ENCODE measurements around the gene KCNQ1.

Gene KCNQ1

DNA sequence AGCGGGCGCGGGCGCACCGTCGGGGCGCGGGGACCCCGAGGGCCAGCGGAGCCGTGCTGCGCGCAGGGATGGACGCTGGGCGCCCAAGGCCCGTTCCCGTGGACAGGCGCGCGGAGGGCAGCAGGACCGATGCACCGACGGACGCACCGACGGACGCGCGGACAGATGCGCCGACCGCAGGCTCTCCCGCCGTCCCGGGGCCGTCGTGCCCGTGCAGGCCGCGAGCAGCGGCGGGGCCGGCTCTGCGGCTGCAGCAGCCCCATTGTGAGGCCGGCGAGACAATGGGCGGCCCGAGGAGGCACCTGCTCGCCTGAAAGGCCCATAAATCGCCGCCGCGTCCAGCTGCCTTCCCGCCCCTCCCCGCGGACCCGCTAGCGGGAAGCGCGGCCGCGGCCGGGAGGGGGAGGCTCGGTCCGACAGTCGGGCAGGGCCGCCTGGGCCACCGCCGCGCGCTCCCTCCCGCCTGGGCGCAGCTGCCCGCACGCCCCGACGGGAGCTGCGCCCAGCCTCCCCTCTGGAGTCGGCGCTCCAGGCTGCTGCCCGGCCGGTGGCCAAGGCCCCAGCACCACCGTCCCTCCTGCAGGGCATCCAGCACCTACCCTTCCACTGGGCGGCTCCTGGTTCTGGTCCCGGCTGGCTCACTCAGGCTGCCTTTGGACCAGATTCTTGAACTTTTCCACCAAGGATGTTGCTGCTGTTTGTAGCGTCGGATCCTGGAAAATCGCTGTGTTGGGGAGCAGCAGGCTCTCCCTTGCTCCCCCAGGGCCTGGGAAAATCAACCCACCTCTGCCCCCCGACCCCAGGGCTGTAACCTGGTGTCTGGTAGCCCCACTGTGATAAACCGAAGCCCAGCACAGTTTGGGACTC is 425.0 kb downstream of the KCNQ1 start:
- DNase-seq (ENCODE audit: insufficient read length, low spot score) (no peak), FAIRE-seq (no peak)
- TF ChIP-seq PAX5 (IDR thresholded peaks at IDR 0.05; ENCODE audit: insufficient read depth, low read length, severe bottlenecking) (no peak), POLR2A (IDR thresholded peaks at IDR 0.05; ENCODE audit: low read depth, low read length) (no peak), TAF1 (IDR thresholded peaks at IDR 0.05; ENCODE audit: low read depth, low read length) (no peak), POU2F2 (IDR thresholded peaks at IDR 0.05; ENCODE audit: low read depth, low read length) (no peak), SPI1 (IDR thresholded peaks at IDR 0.05; ENCODE audit: low read depth, low read length) (no peak), POLR2AphosphoS5 (IDR thresholded peaks at IDR 0.05; ENCODE audit: low read depth, low read length) (no peak)

DNA sequence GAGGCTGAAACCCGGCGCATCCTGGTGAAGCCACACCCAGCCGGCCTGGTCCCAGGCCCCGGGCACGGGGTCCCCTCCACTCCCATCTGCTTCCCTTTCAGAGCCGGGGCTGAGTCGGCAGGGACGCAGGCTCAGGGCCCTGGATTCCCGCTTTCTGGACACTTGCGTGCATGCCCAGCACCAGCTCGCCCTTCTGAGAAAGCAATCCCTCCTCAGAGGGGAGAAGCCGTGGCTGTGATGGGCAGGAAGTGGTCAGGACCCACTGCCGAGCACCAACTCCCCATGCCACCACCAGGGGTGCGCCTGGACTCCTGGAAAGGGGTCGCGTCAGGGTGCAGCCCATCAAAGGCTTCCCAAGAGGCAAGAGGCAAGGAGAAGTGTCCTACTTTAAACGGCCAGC is 425.7 kb downstream of the KCNQ1 start:
- no peak for DNase-seq (ENCODE audit: insufficient read length, low spot score)
- no peak for TF ChIP-seq TAF1 (IDR thresholded peaks at IDR 0.05; ENCODE audit: low read depth, low read length)
- no peak for TF ChIP-seq POU2F2 (IDR thresholded peaks at IDR 0.05; ENCODE audit: low read depth, low read length)
- TF ChIP-seq POLR2AphosphoS5 (IDR thresholded peaks at IDR 0.05; ENCODE audit: low read depth, low read length) = no peak
- no peak for TF ChIP-seq PAX5 (IDR thresholded peaks at IDR 0.05; ENCODE audit: insufficient read depth, low read length, severe bottlenecking)
- no peak for TF ChIP-seq POLR2A (IDR thresholded peaks at IDR 0.05; ENCODE audit: low read depth, low read length)
- TF ChIP-seq SPI1 (IDR thresholded peaks at IDR 0.05; ENCODE audit: low read depth, low read length) = no peak

DNA sequence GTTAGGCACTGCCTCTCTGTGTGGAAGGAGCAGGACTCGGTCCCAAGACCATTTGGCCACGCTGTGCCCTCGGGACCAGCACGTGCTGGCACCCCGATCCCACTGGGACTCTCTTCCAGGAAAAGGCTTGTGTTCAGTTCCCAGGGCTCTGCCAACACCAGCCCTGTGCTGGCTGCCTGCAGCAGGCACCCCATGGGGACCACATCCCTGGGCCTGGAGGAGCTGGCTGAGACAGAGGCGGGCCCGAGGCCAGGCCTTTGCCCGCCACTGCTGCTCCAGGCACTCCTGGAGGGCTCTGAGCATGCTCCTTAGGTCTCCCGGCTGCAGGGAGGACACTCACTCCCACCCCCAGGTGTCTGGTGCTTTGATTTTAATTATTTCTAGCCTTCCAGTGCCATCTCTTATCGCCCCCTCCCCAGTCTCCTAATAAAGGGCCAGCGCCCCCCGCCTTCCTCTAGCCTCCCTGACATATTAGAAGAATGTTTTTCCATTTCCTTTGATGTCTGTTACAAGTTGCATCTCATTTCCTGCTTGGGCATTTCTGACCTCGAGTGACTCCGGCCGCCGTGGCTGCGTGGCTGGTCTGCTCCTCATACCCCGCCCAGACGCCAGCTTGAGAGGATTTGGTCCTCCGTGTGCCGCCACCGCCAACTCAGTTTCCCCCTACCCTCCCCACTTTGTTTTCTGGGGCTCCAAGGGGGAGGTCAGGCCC is 426.3 kb downstream of the KCNQ1 start:
- TF ChIP-seq POLR2AphosphoS5 (IDR thresholded peaks at IDR 0.05; ENCODE audit: low read depth, low read length) (no peak), PAX5 (IDR thresholded peaks at IDR 0.05; ENCODE audit: insufficient read depth, low read length, severe bottlenecking) (no peak), POLR2A (IDR thresholded peaks at IDR 0.05; ENCODE audit: low read depth, low read length) (no peak)
- FAIRE-seq (no peak), DNase-seq (ENCODE audit: insufficient read length, low spot score) (no peak)

More for the DNA sequence above, 425.7 kb downstream of the KCNQ1 start:
- FAIRE-seq = no peak

DNA sequence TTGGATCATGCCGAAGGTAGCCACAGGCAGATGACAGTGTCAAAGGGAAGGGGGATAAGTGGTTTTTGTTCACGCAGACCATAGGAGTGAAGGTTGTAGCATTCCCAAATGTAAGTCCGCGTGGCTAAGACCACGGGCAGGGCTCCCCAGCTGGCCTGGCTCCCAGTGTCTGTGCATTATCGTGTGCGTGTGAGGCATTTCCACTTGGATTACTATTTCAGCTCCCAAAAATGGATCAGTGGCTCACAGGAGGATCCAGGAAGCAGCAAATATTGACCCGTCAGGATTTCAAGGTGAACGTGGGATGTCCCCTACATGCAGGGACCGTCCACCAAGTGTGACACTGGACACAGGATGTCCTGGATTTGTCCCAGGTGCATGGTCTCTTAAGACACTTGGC is 430.2 kb downstream of the KCNQ1 start:
- TF ChIP-seq SPI1 (IDR thresholded peaks at IDR 0.05; ENCODE audit: low read depth, low read length) (no peak), TAF1 (IDR thresholded peaks at IDR 0.05; ENCODE audit: low read depth, low read length) (no peak), POU2F2 (IDR thresholded peaks at IDR 0.05; ENCODE audit: low read depth, low read length) (no peak), PAX5 (IDR thresholded peaks at IDR 0.05; ENCODE audit: insufficient read depth, low read length, severe bottlenecking) (no peak)
- no peak for FAIRE-seq
- DNase-seq (ENCODE audit: insufficient read length, low spot score) = no peak

DNA sequence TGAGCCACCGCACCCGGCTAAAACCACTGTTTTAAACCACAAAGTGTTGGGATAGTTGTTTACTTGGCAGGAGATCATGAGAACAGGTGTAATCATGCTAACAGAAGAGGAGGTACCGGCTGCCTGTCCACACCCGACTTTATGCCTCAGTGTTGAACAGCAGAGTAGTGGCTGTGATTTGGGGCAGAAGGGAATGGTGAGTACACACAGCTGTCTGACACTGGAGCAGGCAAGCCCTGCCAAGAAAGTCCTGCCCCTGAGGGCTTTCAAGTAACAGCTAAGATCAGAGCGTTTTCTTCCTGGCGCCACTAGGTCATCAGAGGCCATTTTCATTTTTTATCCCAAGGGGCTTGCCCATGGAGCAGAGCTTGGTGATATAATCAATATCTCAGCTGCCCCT is 432.7 kb downstream of the KCNQ1 start:
- FAIRE-seq (no peak), DNase-seq (ENCODE audit: insufficient read length, low spot score) (no peak)
- TF ChIP-seq TAF1 (IDR thresholded peaks at IDR 0.05; ENCODE audit: low read depth, low read length) = no peak
- no peak for TF ChIP-seq SPI1 (IDR thresholded peaks at IDR 0.05; ENCODE audit: low read depth, low read length)
- no peak for TF ChIP-seq POU2F2 (IDR thresholded peaks at IDR 0.05; ENCODE audit: low read depth, low read length)
- TF ChIP-seq POLR2AphosphoS5 (IDR thresholded peaks at IDR 0.05; ENCODE audit: low read depth, low read length) = no peak
- no peak for TF ChIP-seq PAX5 (IDR thresholded peaks at IDR 0.05; ENCODE audit: insufficient read depth, low read length, severe bottlenecking)
- no peak for TF ChIP-seq POLR2A (IDR thresholded peaks at IDR 0.05; ENCODE audit: low read depth, low read length)

GRCh38 chr11:2878782-2879181 is 434.0 kb downstream of the KCNQ1 start:
- FAIRE-seq = no peak
- DNase-seq (ENCODE audit: insufficient read length, low spot score) = no peak
- TF ChIP-seq POLR2A (IDR thresholded peaks at IDR 0.05; ENCODE audit: low read depth, low read length) = no peak
- TF ChIP-seq TAF1 (IDR thresholded peaks at IDR 0.05; ENCODE audit: low read depth, low read length) = no peak
- TF ChIP-seq SPI1 (IDR thresholded peaks at IDR 0.05; ENCODE audit: low read depth, low read length) = no peak
- no peak for TF ChIP-seq POLR2AphosphoS5 (IDR thresholded peaks at IDR 0.05; ENCODE audit: low read depth, low read length)
- no peak for TF ChIP-seq POU2F2 (IDR thresholded peaks at IDR 0.05; ENCODE audit: low read depth, low read length)
- TF ChIP-seq PAX5 (IDR thresholded peaks at IDR 0.05; ENCODE audit: insufficient read depth, low read length, severe bottlenecking) = no peak

- DNase-seq (ENCODE audit: insufficient read length, low spot score) (no peak), FAIRE-seq (no peak)
- no peak for TF ChIP-seq POU2F2 (IDR thresholded peaks at IDR 0.05; ENCODE audit: low read depth, low read length)
- no peak for TF ChIP-seq SPI1 (IDR thresholded peaks at IDR 0.05; ENCODE audit: low read depth, low read length)
- TF ChIP-seq POLR2A (IDR thresholded peaks at IDR 0.05; ENCODE audit: low read depth, low read length) = no peak
- no peak for TF ChIP-seq POLR2AphosphoS5 (IDR thresholded peaks at IDR 0.05; ENCODE audit: low read depth, low read length)
- TF ChIP-seq TAF1 (IDR thresholded peaks at IDR 0.05; ENCODE audit: low read depth, low read length) = no peak
- no peak for TF ChIP-seq PAX5 (IDR thresholded peaks at IDR 0.05; ENCODE audit: insufficient read depth, low read length, severe bottlenecking)
These were observed 435.8 kb downstream of the KCNQ1 start for GRCh38 chr11:2880646-2881045.

DNA sequence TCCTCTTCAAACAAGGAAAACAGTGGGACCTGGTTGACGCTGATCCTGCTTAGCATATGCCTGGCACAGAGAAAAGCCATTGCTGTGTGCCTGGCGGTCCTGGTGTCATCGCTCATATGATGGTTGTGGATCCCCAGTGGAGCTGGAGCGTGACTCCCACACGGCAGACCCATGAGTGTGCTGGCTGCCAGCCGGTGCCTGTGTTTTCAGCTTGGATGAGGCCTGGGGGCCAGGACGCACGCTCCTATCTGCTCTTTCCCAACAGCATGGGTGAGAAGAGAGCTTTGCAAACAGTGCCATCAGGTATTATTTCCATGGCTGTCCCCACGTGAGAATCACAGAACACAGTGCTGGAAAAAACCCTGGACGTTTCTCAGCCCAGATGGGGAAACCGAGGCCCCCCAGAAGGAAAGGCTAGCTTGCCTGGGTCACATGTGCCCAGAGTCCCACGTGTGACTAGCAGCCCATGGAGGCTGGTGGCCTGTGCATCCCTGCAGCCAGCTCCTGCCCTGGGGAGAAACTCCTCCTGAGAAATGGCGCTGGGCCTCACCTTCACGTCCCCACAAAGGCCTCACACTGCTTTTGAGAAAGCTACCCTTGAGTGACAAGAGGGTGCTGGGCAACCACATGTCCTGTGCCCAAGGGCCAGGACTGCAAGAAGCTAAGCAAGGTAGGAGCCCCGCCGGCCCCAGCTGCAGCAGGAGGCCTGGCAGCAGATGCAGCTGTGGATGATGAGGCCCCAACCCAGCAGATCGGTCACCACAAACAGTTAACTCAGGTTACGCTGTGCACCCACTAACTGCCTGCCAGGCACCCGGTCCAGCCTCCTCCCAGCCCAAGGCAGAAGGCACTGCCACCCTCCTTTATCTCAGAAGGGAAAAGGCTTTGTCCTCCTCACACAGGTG is 436.5 kb downstream of the KCNQ1 start:
- TF ChIP-seq POLR2AphosphoS5 (IDR thresholded peaks at IDR 0.05; ENCODE audit: low read depth, low read length) (no peak), SPI1 (IDR thresholded peaks at IDR 0.05; ENCODE audit: low read depth, low read length) (no peak), TAF1 (IDR thresholded peaks at IDR 0.05; ENCODE audit: low read depth, low read length) (no peak), POU2F2 (IDR thresholded peaks at IDR 0.05; ENCODE audit: low read depth, low read length) (no peak), POLR2A (IDR thresholded peaks at IDR 0.05; ENCODE audit: low read depth, low read length) (no peak)
- FAIRE-seq (no peak), DNase-seq (ENCODE audit: insufficient read length, low spot score) (no peak)

- TF ChIP-seq SPI1 (IDR thresholded peaks at IDR 0.05; ENCODE audit: low read depth, low read length) (no peak), TAF1 (IDR thresholded peaks at IDR 0.05; ENCODE audit: low read depth, low read length) (no peak), POLR2A (IDR thresholded peaks at IDR 0.05; ENCODE audit: low read depth, low read length) (no peak)
- FAIRE-seq = no peak
- DNase-seq (ENCODE audit: insufficient read length, low spot score) = no peak
These were observed 437.2 kb downstream of the KCNQ1 start for GRCh38 chr11:2881981-2882375.

All from GM12891 (cell line).